SK-N-SH treated with all-trans-retinoic acid at 6 μM for 48 hours (cell line): ENCODE measurements around the gene VAC14.

ENCODE experiments used
- ATAC-seq: fragments of 200-7000 bp; cut with Tn5 transposase; 3 replicates; pipeline ENCODE4 v1.9.1; 2020; ENCODE audit warnings: mild to moderate bottlenecking, moderate library complexity
- ARNTL ChIP-seq: fragments of 450-650 bp; formaldehyde crosslinking; IDR thresholded peaks from 2 replicates; pipeline ENCODE4 v1.5.0; 2020; ENCODE audit warnings: low read depth, mild to moderate bottlenecking, moderate library complexity, borderline replicate concordance
- BACH2 ChIP-seq: fragments of 250-450 bp; sonication (Bioruptor Pico); IDR thresholded peaks from 2 replicates; pipeline ENCODE4 v1.9.0; 2021; ENCODE audit warnings: mild to moderate bottlenecking, borderline replicate concordance
- CREB5 ChIP-seq: fragments of 250-450 bp; sonication (Bioruptor Pico); IDR thresholded peaks from 2 replicates; pipeline ENCODE4 v1.5.1; 2020; ENCODE audit warnings: low read depth, mild to moderate bottlenecking, moderate library complexity
- CSDC2 ChIP-seq: fragments of 250-450 bp; sonication (Bioruptor Pico); IDR thresholded peaks from 2 replicates; pipeline ENCODE4 v1.5.0; 2020; ENCODE audit warnings: mild to moderate bottlenecking, moderate library complexity
- CSRNP3 ChIP-seq: fragments of 250-450 bp; sonication (Bioruptor Pico); IDR thresholded peaks from 2 replicates; pipeline ENCODE4 v1.5.1; 2021; ENCODE audit warnings: mild to moderate bottlenecking, moderate library complexity
- ESRRG ChIP-seq: fragments of 250-450 bp; sonication (Bioruptor Pico); IDR thresholded peaks from 2 replicates; pipeline ENCODE4 v1.6.1; 2021; ENCODE audit warnings: mild to moderate bottlenecking
- ISL1 ChIP-seq: fragments of 250-450 bp; sonication (Bioruptor Pico); IDR thresholded peaks from 2 replicates; pipeline ENCODE4 v2.1.2; 2022; ENCODE audit warnings: mild to moderate bottlenecking, moderate library complexity
- PATZ1 ChIP-seq: fragments of 250-450 bp; sonication (Bioruptor Pico); IDR thresholded peaks from 2 replicates; pipeline ENCODE4 v1.8.0; 2020; ENCODE audit warnings: mild to moderate bottlenecking, moderate library complexity, borderline replicate concordance
- PPARA ChIP-seq: fragments of 250-450 bp; sonication (Bioruptor Pico); IDR thresholded peaks from 2 replicates; pipeline ENCODE4 v1.5.0; 2020; ENCODE audit warnings: mild to moderate bottlenecking, borderline replicate concordance
- RARB ChIP-seq: fragments of 250-450 bp; sonication (Bioruptor Pico); IDR thresholded peaks from 2 replicates; pipeline ENCODE4 v1.8.0; 2021; ENCODE audit warnings: mild to moderate bottlenecking, moderate library complexity
- SNAI2 ChIP-seq: fragments of 250-450 bp; sonication (Bioruptor Pico); IDR thresholded peaks from 2 replicates; pipeline ENCODE4 v1.5.0; 2020; ENCODE audit warnings: mild to moderate bottlenecking, moderate library complexity
- TCF4 ChIP-seq: fragments of 250-450 bp; sonication (Bioruptor Pico); IDR thresholded peaks from 2 replicates; pipeline ENCODE4 v1.8.0; 2021; ENCODE audit warnings: mild to moderate bottlenecking, moderate library complexity, borderline replicate concordance
- TOX ChIP-seq: fragments of 250-450 bp; sonication (Bioruptor Pico); IDR thresholded peaks from 2 replicates; pipeline ENCODE4 v1.8.0; 2021; ENCODE audit warnings: mild to moderate bottlenecking, moderate library complexity, borderline replicate concordance
- TSHZ2 ChIP-seq: fragments of 250-450 bp; sonication (Bioruptor Pico); IDR thresholded peaks from 2 replicates; pipeline ENCODE4 v1.5.0; 2020; ENCODE audit warnings: mild to moderate bottlenecking, moderate library complexity
- ZC3H10 ChIP-seq: fragments of 250-450 bp; sonication (Bioruptor Pico); IDR thresholded peaks from 2 replicates; pipeline ENCODE4 v1.5.1; 2021; ENCODE audit warnings: mild to moderate bottlenecking, moderate library complexity
- ZFP3 ChIP-seq: fragments of 250-450 bp; sonication (Bioruptor Pico); IDR thresholded peaks from 2 replicates; pipeline ENCODE4 v1.5.0; 2020; ENCODE audit warnings: mild to moderate bottlenecking, moderate library complexity
- ZFP30 ChIP-seq: fragments of 450-650 bp; formaldehyde crosslinking; IDR thresholded peaks from 2 replicates; pipeline ENCODE4 v1.5.0; 2022; ENCODE audit warnings: mild to moderate bottlenecking, moderate library complexity
- ZNF565 ChIP-seq: fragments of 450-650 bp; formaldehyde crosslinking; conservative IDR thresholded peaks from 2 replicates; pipeline ENCODE4 v1.5.0; 2020; ENCODE audit warnings: low read depth, mild to moderate bottlenecking, moderate library complexity
- ZNF70 ChIP-seq: fragments of 450-650 bp; formaldehyde crosslinking; IDR thresholded peaks from 2 replicates; pipeline ENCODE4 v1.5.0; 2020; ENCODE audit warnings: mild to moderate bottlenecking, moderate library complexity
- ZNF8 ChIP-seq: fragments of 450-650 bp; formaldehyde crosslinking; IDR thresholded peaks from 2 replicates; pipeline ENCODE4 v1.5.0; 2020; ENCODE audit warnings: mild to moderate bottlenecking, moderate library complexity

VAC14 gene

GRCh38 chr16:70676675-70677498 is 124.1 kb downstream of the VAC14 start:
- no peak for ATAC-seq
- TF ChIP-seq CSDC2 (CRISPR knock-in tag) (no peak), ISL1 (no peak), PPARA (CRISPR knock-in tag) (no peak)

GRCh38 chr16:70675851-70676513 is 125.0 kb downstream of the VAC14 start:
- TF ChIP-seq CREB5 (no peak), TSHZ2 (CRISPR knock-in tag) (no peak), ESRRG (CRISPR knock-in tag) (no peak), ARNTL (CRISPR knock-in tag) (no peak), PATZ1 (CRISPR knock-in tag) (no peak), ZC3H10 (CRISPR knock-in tag) (no peak), ZFP3 (no peak), BACH2 (no peak), TCF4 (CRISPR knock-in tag) (no peak), ZFP30 (CRISPR knock-in tag) (no peak), TOX (CRISPR knock-in tag) (no peak), CSRNP3 (CRISPR knock-in tag) (no peak), RARB (CRISPR knock-in tag) (no peak)

GRCh38 chr16:70674221-70675014 is 126.5 kb downstream of the VAC14 start:
- no peak; the same call in 1 of the 3 replicates for ATAC-seq
- TF ChIP-seq CSRNP3 (CRISPR knock-in tag) (no peak), TOX (CRISPR knock-in tag) (no peak), ZNF70 (CRISPR knock-in tag) (no peak), ZNF8 (no peak), ARNTL (CRISPR knock-in tag) (no peak), RARB (CRISPR knock-in tag) (no peak), TSHZ2 (CRISPR knock-in tag) (no peak), PATZ1 (CRISPR knock-in tag) (no peak), ISL1 (no peak), ZNF565 (CRISPR knock-in tag) (no peak), SNAI2 (CRISPR knock-in tag) (no peak), ESRRG (CRISPR knock-in tag) (no peak)

More at GRCh38 chr16:70675851-70676513, 125.0 kb downstream of the VAC14 start:
- no peak for ATAC-seq
